GF-D8 (cell line): ENCODE measurements around the gene PLXNA4.
"Not testable (repeated sequence)": the region's sequence is repeated elsewhere in the genome, so short reads cannot be mapped to it uniquely, and the experiment has no call there.

Source experiments
- DNase-seq: peaks from one replicate; lab custom pipeline; 2025; lab: John Stamatoyannopoulos, UW

Gene PLXNA4

GRCh38 chr7:132415259-132415658, 161.0 kb downstream of the PLXNA4 start:
- no peak for DNase-seq

GRCh38 chr7:132414857-132415256, 161.4 kb downstream of the PLXNA4 start:
- no peak for DNase-seq

- DNase-seq: no peak
Observed at GRCh38 chr7:132412435-132412834, 163.8 kb downstream of the PLXNA4 start.

GRCh38 chr7:132410861-132411541, 165.3 kb downstream of the PLXNA4 start:
- DNase-seq: no peak

GRCh38 chr7:132410385-132410784, 165.9 kb downstream of the PLXNA4 start:
- DNase-seq: peak; percentile 3

- DNase-seq: no peak
Observed at GRCh38 chr7:132407764-132408163, 168.5 kb downstream of the PLXNA4 start.

- no peak for DNase-seq
Observed at GRCh38 chr7:132406039-132406438, 170.2 kb downstream of the PLXNA4 start.

- no peak for DNase-seq
Observed at GRCh38 chr7:132404261-132404660, 172.0 kb downstream of the PLXNA4 start.

GRCh38 chr7:132403465-132404110, 172.7 kb downstream of the PLXNA4 start:
- no peak for DNase-seq

- no peak for DNase-seq
Observed at GRCh38 chr7:132402751-132403245, 173.5 kb downstream of the PLXNA4 start.

GRCh38 chr7:132402096-132402495, 174.2 kb downstream of the PLXNA4 start:
- no peak for DNase-seq

GRCh38 chr7:132400561-132401142, 175.6 kb downstream of the PLXNA4 start:
- no peak for DNase-seq

- DNase-seq: no peak
Observed at GRCh38 chr7:132399367-132399766, 176.9 kb downstream of the PLXNA4 start.

- no peak for DNase-seq
Observed at GRCh38 chr7:132398253-132398925, 177.9 kb downstream of the PLXNA4 start.

GRCh38 chr7:132397070-132397469, 179.2 kb downstream of the PLXNA4 start:
- DNase-seq: no peak

- no peak for DNase-seq
Observed at GRCh38 chr7:132395361-132395760, 180.9 kb downstream of the PLXNA4 start.

GRCh38 chr7:132394283-132395198, 181.7 kb downstream of the PLXNA4 start:
- DNase-seq: peak; percentile 1

GRCh38 chr7:132393789-132394261, 182.4 kb downstream of the PLXNA4 start:
- no peak for DNase-seq

GRCh38 chr7:132392713-132393112, 183.6 kb downstream of the PLXNA4 start:
- DNase-seq: no peak

GRCh38 chr7:132390705-132391104, 185.6 kb downstream of the PLXNA4 start:
- no peak for DNase-seq

GRCh38 chr7:132390049-132390448, 186.2 kb downstream of the PLXNA4 start:
- DNase-seq: not testable (repeated sequence)
